BLaER1 treated with 17β-estradiol and CSF1 and Interleukin-3, amounts not matched to agents 10 nM and 100 nM (cell line): ENCODE results near the gene SETD3.
"Not testable (repeated sequence)": the region's sequence is repeated elsewhere in the genome, so short reads cannot be mapped to it uniquely, and the experiment has no call there.

Experiments used
- H3K27ac ChIP-seq, 11 experiments: shearing (Covaris generic); formaldehyde crosslinking; 2 replicates each; pipeline ENCODE4 v1.8.1; 2022
- H3K27me3 ChIP-seq, 11 experiments: shearing (Covaris generic); formaldehyde crosslinking; 2 replicates each; pipeline ENCODE4 v1.8.1; 2022
- H3K36me3 ChIP-seq, 11 experiments: shearing (Covaris generic); formaldehyde crosslinking; 2 replicates each; pipeline ENCODE4 v1.8.1; 2022
- H3K4me1 ChIP-seq, 10 experiments: shearing (Covaris generic); formaldehyde crosslinking; 2 replicates each; pipeline ENCODE4 v1.8.1; 2022
- H3K4me2 ChIP-seq, 11 experiments: shearing (Covaris generic); formaldehyde crosslinking; 2 replicates each; pipeline ENCODE4 v1.8.1; 2022
- H3K4me3 ChIP-seq, 10 experiments: shearing (Covaris generic); formaldehyde crosslinking; 2 replicates each; pipeline ENCODE4 v1.8.1; 2022
- H3K9ac ChIP-seq, 11 experiments: shearing (Covaris generic); formaldehyde crosslinking; 2 replicates each; pipeline ENCODE4 v1.8.1; 2022
- H3K9me3 ChIP-seq, 11 experiments: shearing (Covaris generic); formaldehyde crosslinking; replicated peaks in 1 of 11; 2 replicates each; pipeline ENCODE4 v1.8.1; 2022
- H4K20me1 ChIP-seq, 11 experiments: shearing (Covaris generic); formaldehyde crosslinking; 2 replicates each; pipeline ENCODE4 v1.8.1; 2022
- Cebpa-rat ChIP-seq, 11 experiments: shearing (Covaris generic); IDR thresholded peaks; 2 replicates each; pipeline ENCODE4 v1.8.1; 2022

SETD3 gene

GRCh38 chr14:99349721-99350495, 130.8 kb downstream of the SETD3 start:
- no peaks in the 10 kb centered on the region for H3K27me3 ChIP-seq

GRCh38 chr14:99348816-99349614, 131.6 kb downstream of the SETD3 start:
- no peak overlapping the region for H3K9ac ChIP-seq
- no peaks in the 10 kb centered on the region for H3K27me3 ChIP-seq
- H3K36me3 ChIP-seq = no peaks in the 10 kb centered on the region
- no peaks in the 10 kb centered on the region for H4K20me1 ChIP-seq
- no peak overlapping the region for H3K27ac ChIP-seq
- H3K9me3 ChIP-seq = no peaks in the 10 kb centered on the region
- no peak overlapping the region for H3K4me2 ChIP-seq
- H3K4me3 ChIP-seq = no peak overlapping the region
- no peak for TF ChIP-seq Cebpa-rat (IDR thresholded peaks at IDR 0.05)
- no peaks in the 10 kb centered on the region for H3K4me1 ChIP-seq

More at GRCh38 chr14:99349721-99350495, 130.8 kb downstream of the SETD3 start:
- Histone ChIP-seq H3K4me3 (no peak overlapping the region), H3K9me3 (no peaks in the 10 kb centered on the region), H4K20me1 (no peaks in the 10 kb centered on the region), H3K4me1 (no peaks in the 10 kb centered on the region), H3K36me3 (no peaks in the 10 kb centered on the region), H3K27ac (no peak overlapping the region), H3K9ac (no peak overlapping the region), H3K4me2 (no peak overlapping the region)
- TF ChIP-seq Cebpa-rat (IDR thresholded peaks at IDR 0.05) = no peak

GRCh38 chr14:99348231-99348630, 132.4 kb downstream of the SETD3 start:
- not testable (repeated sequence) for H3K4me2 ChIP-seq, H3K4me1 ChIP-seq, H3K27ac ChIP-seq, H3K4me3 ChIP-seq, H3K36me3 ChIP-seq, H3K9me3 ChIP-seq, H3K9ac ChIP-seq, H3K27me3 ChIP-seq, H4K20me1 ChIP-seq
